Body of pancreas (tissue), 4 donors: ENCODE measurements around the gene RHOBTB3. TPM values are rescaled to one million over a fixed set of nuclear protein-coding genes. Genes with fewer than 3 reads are reported as not detected.
"Not testable (repeated sequence)": the region's sequence is repeated elsewhere in the genome, so short reads cannot be mapped to it uniquely, and the experiment has no call there.

Source experiments
- ATAC-seq: fragments of 150-250 bp; one replicate; pipeline ENCODE4 v1.9.1; 2016
- DNase-seq, 4 donors: peaks; one replicate each; pipeline ENCODE4 v3.0.0-alpha.2; 2019
- H3K27ac ChIP-seq, 4 donors: fragments of 200-600 bp; sonication (generic); 1 replicate in 3 of 4; 2 replicates in 1 of 4; pipeline versions ENCODE4 v1.5.1 to v1.6.1; 2016 to 2019; ENCODE audit warnings: mild to moderate bottlenecking in 1 of 4, mixed read lengths in 1 of 4, moderate library complexity in 1 of 4
- H3K27me3 ChIP-seq, 2 donors: fragments of 200-600 bp; sonication (generic); one replicate each; pipeline ENCODE4 v1.6.0; 2016; ENCODE audit warnings: mild to moderate bottlenecking in 1 of 2
- H3K36me3 ChIP-seq, 2 donors: fragments of 200-600 bp; sonication (generic); replicated peaks in 1 of 2; 2 replicates each; pipeline ENCODE4 v1.5.1; 2016; ENCODE audit warnings: low read depth in 2 of 2; ENCODE audit not compliant: insufficient read depth in 1 of 2
- H3K4me1 ChIP-seq: fragments of 200-600 bp; sonication (generic); one replicate; pipeline ENCODE4 v1.6.0; 2016
- H3K4me3 ChIP-seq, 2 donors: fragments of 200-600 bp; sonication (generic); 1 replicate in 1 of 2; 2 replicates in 1 of 2; pipeline ENCODE4 v1.5.1; 2016 to 2019
- H3K9me3 ChIP-seq, 3 donors: fragments of 200-600 bp; sonication (generic); 1 replicate in 2 of 3; 2 replicates in 1 of 3; pipeline ENCODE4 v1.5.1; 2016
- CTCF ChIP-seq, 7 experiments: fragments of 450-650 bp in 4 of 7; fragments of 200-600 bp in 3 of 7; sonication (generic) in 3 of 7; IDR thresholded peaks; one replicate each; pipeline ENCODE4 v1.5.1; 2016 to 2019; ENCODE audit warnings: antibody characterized with exemption in 7 of 7
- POLR2A ChIP-seq, 3 donors: fragments of 450-650 bp; IDR thresholded peaks; one replicate each; pipeline ENCODE4 v1.6.1; 2016; ENCODE audit warnings: antibody characterized with exemption in 3 of 3, mild to moderate bottlenecking in 2 of 3
- WGBS, 2 donors: methylation state at CpG; one replicate each; pipeline ENCODE4 v1.1.5; 2017; 5-methylcytosine and 5-hydroxymethylcytosine counted together
- intact Hi-C: fragments of 100-400 bp; cut with DNase I; formaldehyde crosslinking; loops from one replicate; pipeline ENCODE4 v1.15.1; 2023
- total RNA-seq, 2 donors: library from RNA; depleted of rRNA; stranded (reverse); fragments of >200 nt; gene quantifications; one replicate each; pipeline ENCODE4 v1.1.0, GENCODE V29; 2016

Gene RHOBTB3
- total RNA-seq, 2 donors from 2014 or later = 153 to 196 TPM

- ATAC-seq = no peak
- TF ChIP-seq CTCF (IDR thresholded peaks at IDR 0.05) (no peak), POLR2A (IDR thresholded peaks at IDR 0.05) (no peak)
- H3K4me3 ChIP-seq = no peak overlapping the region
- intact Hi-C loops = no loop called here
- H3K36me3 ChIP-seq = no peaks in the 10 kb centered on the region
- DNase-seq = no peak
- no peaks in the 10 kb centered on the region for H3K4me1 ChIP-seq
- no peaks in the 10 kb centered on the region for H3K27me3 ChIP-seq
- no peaks in the 10 kb centered on the region for H3K9me3 ChIP-seq
- H3K27ac ChIP-seq = no peak overlapping the region
- 38 to 41% methylated on average over 1 of the region's 1 CpG for WGBS, 2 donors
Measured at GRCh38 chr5:95704150-95704549, 27.0 kb upstream of the RHOBTB3 start.

GRCh38 chr5:95706196-95706595, 24.9 kb upstream of the RHOBTB3 start:
- 91 to 95% methylated on average over 5 of the region's 5 CpGs for WGBS, 2 donors
- H3K27me3 ChIP-seq, ATAC-seq: not testable (repeated sequence)

GRCh38 chr5:95707055-95707454, 24.1 kb upstream of the RHOBTB3 start:
- Histone ChIP-seq H3K36me3 (no peaks in the 10 kb centered on the region), H3K9me3 (no peaks in the 10 kb centered on the region), H3K27me3 (no peaks in the 10 kb centered on the region), H3K4me1 (peaks cover 14% of the 10 kb centered on the region), H3K4me3 (no peak overlapping the region), H3K27ac (no peak overlapping the region)
- TF ChIP-seq POLR2A (IDR thresholded peaks at IDR 0.05) (no peak), CTCF (IDR thresholded peaks at IDR 0.05) (no peak)
- DNase-seq (no peak), ATAC-seq (no peak)
- intact Hi-C loops = no loop called here
- 73 to 82% methylated on average over 9 of the region's 9 CpGs for WGBS, 2 donors

More at GRCh38 chr5:95706196-95706595, 24.9 kb upstream of the RHOBTB3 start:
- H3K36me3 ChIP-seq, H3K9me3 ChIP-seq, H3K4me3 ChIP-seq, DNase-seq, intact Hi-C loops, H3K27ac ChIP-seq: not testable (repeated sequence)
- peaks cover 14% of the 10 kb centered on the region for H3K4me1 ChIP-seq

GRCh38 chr5:95707534-95708188, 23.5 kb upstream of the RHOBTB3 start:
- intact Hi-C loops, H3K27me3 ChIP-seq, ATAC-seq, H3K27ac ChIP-seq, H3K9me3 ChIP-seq, DNase-seq, H3K4me3 ChIP-seq, H3K36me3 ChIP-seq: not testable (repeated sequence)
- WGBS, 2 donors = 62 to 63% methylated on average over 8 of the region's 8 CpGs
- H3K4me1 ChIP-seq = peaks cover 14% of the 10 kb centered on the region

GRCh38 chr5:95708876-95709275, 22.3 kb upstream of the RHOBTB3 start:
- DNase-seq = no peak
- WGBS, 2 donors = 95 to 97% methylated on average over 7 of the region's 7 CpGs
- no peaks in the 10 kb centered on the region for H3K9me3 ChIP-seq
- H3K36me3 ChIP-seq = no peaks in the 10 kb centered on the region
- H3K4me1 ChIP-seq = peaks cover 14% of the 10 kb centered on the region
- no peak for ATAC-seq
- TF ChIP-seq CTCF (IDR thresholded peaks at IDR 0.05) = no peak
- no peak for TF ChIP-seq POLR2A (IDR thresholded peaks at IDR 0.05)
- intact Hi-C loops = no loop called here
- H3K27me3 ChIP-seq = no peaks in the 10 kb centered on the region
- H3K4me3 ChIP-seq = no peak overlapping the region
- no peak overlapping the region for H3K27ac ChIP-seq
